Heart left ventricle (tissue), 16 donors: ENCODE measurements around the gene FBXO15. TPM values are rescaled to one million over a fixed set of nuclear protein-coding genes. Genes with fewer than 3 reads are reported as not detected.
A peak's percentile ranks its signal among the peaks of the same experiment; 100 is the strongest.

ENCODE experiments used
- ATAC-seq, 4 donors: fragments of 200-7000 bp; cut with Tn5 transposase; one replicate each; pipeline ENCODE4 v1.9.1; 2020 to 2022; ENCODE audit warnings: moderate library complexity in 4 of 4, mild to moderate bottlenecking in 3 of 4, moderate number of reproducible peaks in 1 of 4
- DNase-seq, 5 donors: peaks; one replicate each; pipeline ENCODE4 v3.0.0-alpha.2; 2020
- H3K27ac ChIP-seq, 12 donors: fragments of 200-600 bp; sonication (generic) in 4 of 12; one replicate each; pipeline versions ENCODE4 v1.5.0 to v1.8.0; 2016 to 2022; ENCODE audit warnings: mild to moderate bottlenecking in 2 of 12
- H3K27me3 ChIP-seq, 9 donors: fragments of 200-600 bp; sonication (generic) in 2 of 9; one replicate each; pipeline versions ENCODE4 v1.5.1 to v1.8.0; 2016 to 2022; ENCODE audit warnings: mild to moderate bottlenecking in 3 of 9
- H3K36me3 ChIP-seq, 9 donors: fragments of 200-600 bp; sonication (generic) in 2 of 9; one replicate each; pipeline versions ENCODE4 v1.5.0 to v1.8.0; 2018 to 2022; ENCODE audit warnings: mild to moderate bottlenecking in 2 of 9
- H3K4me1 ChIP-seq, 12 donors: fragments of 200-600 bp; sonication (generic) in 4 of 12; one replicate each; pipeline versions ENCODE4 v1.5.0 to v1.8.0; 2016 to 2022; ENCODE audit warnings: mild to moderate bottlenecking in 3 of 12
- H3K4me3 ChIP-seq, 12 donors: fragments of 200-600 bp; sonication (generic) in 4 of 12; one replicate each; pipeline versions ENCODE4 v1.5.0 to v1.8.0; 2017 to 2022; ENCODE audit warnings: mild to moderate bottlenecking in 9 of 12, moderate library complexity in 4 of 12
- H3K9me3 ChIP-seq, 12 donors: fragments of 200-600 bp; sonication (generic) in 4 of 12; one replicate each; pipeline versions ENCODE4 v1.5.0 to v1.8.0; 2016 to 2022; ENCODE audit warnings: mild to moderate bottlenecking in 1 of 12
- CTCF ChIP-seq, 12 donors: fragments of 200-600 bp; sonication (generic) in 4 of 12; IDR thresholded peaks; one replicate each; pipeline versions ENCODE4 v1.5.0 to v1.8.0; 2018 to 2022; ENCODE audit warnings: antibody characterized with exemption in 12 of 12, mild to moderate bottlenecking in 5 of 12
- POLR2A ChIP-seq, 2 donors: fragments of 450-650 bp; IDR thresholded peaks; one replicate each; pipeline ENCODE4 v1.6.1; 2017; ENCODE audit warnings: antibody characterized with exemption in 2 of 2, mild to moderate bottlenecking in 2 of 2, moderate library complexity in 2 of 2
- WGBS, 4 donors: extraction: QIAGEN DNeasy Blood & Tissue Kit in 2 of 4; methylation state at CpG; one replicate each; pipeline versions ENCODE4 v1.1.5 to v1.1.7; 2013 to 2018; 5-methylcytosine and 5-hydroxymethylcytosine counted together
- intact Hi-C, 10 donors: fragments of 100-400 bp; cut with DNase I; formaldehyde crosslinking; loops; one replicate each; pipeline versions ENCODE4 v1.11.1 to v1.14.2; 2022
- polyA plus RNA-seq, 2 donors: library from polyadenylated mRNA; stranded (reverse); fragments of 200-250 nt; gene quantifications; one replicate each; pipeline ENCODE4 v1.2.3, GENCODE V29; 2013
- total RNA-seq, 9 donors: library from RNA; depleted of rRNA in 2 of 9; stranded (reverse); fragments of >200 nt in 2 of 9; fragmentation: NEBNext Ultra II Directional in 3 of 9; extraction: Animal tissue kit (Norgen Biotek cat#: 25700) in 3 of 9; gene quantifications; one replicate each; pipeline versions ENCODE4 v1.1.0 to v1.2.4, GENCODE V29; 2016 to 2023
- donor health status: ischemic (EF 13 %, LVEDD 7.1; RV severe dilation, severe dysfunction).
- donor health status: healthy with polysubstance abuse.
- donor health status: DM: no; HTN: yes; CAD: no.
- donor health status: DM: no; HTN: no; CAD: no.
- donor health status: ischemic (EF 25% LVEDD 6.9; RV normal size, moderate dysfunction).
- donor health status: ischemic (EF 25% LVEDD 5.7; RV mildly dilated, moderate dysfunction).
- donor health status: healthy.
- donor health status: DM: yes; HTN: yes; CAD: no.
- donor health status: ischemic (EF 35%, LVEDD 5.7; RV mildly dilated, moderate dysfunction).
- donor health status: nonischemic (EF 11% LVEDD 7.7; RV severe dilation, severe dysfunction).
- donor health status: DM: yes; HTN: yes; CAD: no.
- donor health status: PGD.
- donor health status: ischemic (EF 29% LVEDD 5.4; RV normal size, mild dysfunction).
- donor health status: nonischemic (EF 23%, LVEDD 6.1; RV moderate dilation, normal function).

The FBXO15 gene
- total and polyA plus RNA-seq, 11 donors: 0.10 to 0.84 (median 0.39) TPM; not detected in 3

GRCh38 chr18:74152270-74152669 is 4.6 kb upstream of the FBXO15 start:
- ATAC-seq (no peak), DNase-seq (peak in 1 of 5 donors; percentile 44)
- TF ChIP-seq CTCF (IDR thresholded peaks at IDR 0.05) (no peak), POLR2A (IDR thresholded peaks at IDR 0.05) (no peak)
- Histone ChIP-seq H3K4me3 (peak overlapping the region in 1 of 12 donors; percentile 7), H3K9me3 (no peaks in the 10 kb centered on the region), H3K27me3 (no peaks in the 10 kb centered on the region), H3K4me1 (peaks cover 0 to 57% (median 28%) of the 10 kb centered on the region in 12 donors), H3K36me3 (peaks cover 0 to 50% (median 33%) of the 10 kb centered on the region in 9 donors), H3K27ac (peak overlapping the region in 11 of 12 donors; percentile 8 to 74 (median 47))
- intact Hi-C loops: no loop called here
- 52 to 65% (median 54%) methylated on average over 6 of the region's 6 CpGs for WGBS, 4 donors

DNA sequence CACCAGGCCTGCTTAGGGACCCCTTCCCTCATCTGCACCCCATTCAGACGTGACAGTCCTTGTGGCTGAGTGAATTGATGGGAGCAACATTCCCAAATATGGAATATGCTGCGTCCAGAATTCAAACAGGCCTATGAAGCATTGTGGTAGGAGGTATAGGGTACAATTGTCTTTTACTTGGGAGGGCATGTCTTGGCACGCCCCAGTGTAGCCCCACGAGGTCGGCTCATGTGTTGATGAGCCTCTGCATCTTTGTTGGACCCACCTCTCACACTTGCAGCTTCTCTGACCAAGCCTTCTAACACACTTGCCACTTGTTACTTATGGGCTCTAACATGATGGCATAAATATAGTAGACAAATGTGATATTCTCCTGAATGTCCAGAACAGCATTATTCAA is 2.2 kb upstream of the FBXO15 start:
- Histone ChIP-seq H3K36me3 (peaks cover 0 to 26% (median 11%) of the 10 kb centered on the region in 9 donors), H3K27me3 (no peaks in the 10 kb centered on the region), H3K4me1 (peaks cover 0 to 60% (median 31%) of the 10 kb centered on the region in 12 donors), H3K4me3 (peak overlapping the region in 9 of 12 donors; percentile 70 to 92 (median 83)), H3K9me3 (no peaks in the 10 kb centered on the region), H3K27ac (no peak overlapping the region)
- 45 to 58% (median 57%) methylated on average over 5 of the region's 5 CpGs for WGBS, 4 donors
- no peak for DNase-seq
- no peak for ATAC-seq
- no peak for TF ChIP-seq POLR2A (IDR thresholded peaks at IDR 0.05)
- TF ChIP-seq CTCF (IDR thresholded peaks at IDR 0.05): no peak
- intact Hi-C loops: no loop called here

- 0% methylated on average over 25 of the region's 25 CpGs for WGBS, 4 donors
- peaks cover 0 to 54% (median 31%) of the 10 kb centered on the region in 12 donors for H3K4me1 ChIP-seq
- peak overlapping the region; percentile 69 to 92 (median 82) for H3K4me3 ChIP-seq
- peaks cover 0 to 16% (median 0%) of the 10 kb centered on the region in 9 donors for H3K36me3 ChIP-seq
- peak overlapping the region; percentile 62 to 99 (median 95) for H3K27ac ChIP-seq
- intact Hi-C loops: no loop called here
- ATAC-seq: no peak
- no peak for DNase-seq
- no peaks in the 10 kb centered on the region for H3K27me3 ChIP-seq
- H3K9me3 ChIP-seq: no peaks in the 10 kb centered on the region
- TF ChIP-seq POLR2A (IDR thresholded peaks at IDR 0.05) (no peak), CTCF (IDR thresholded peaks at IDR 0.05) (no peak)
These were observed 973 bp upstream of the FBXO15 start for GRCh38 chr18:74148543-74149070.

GRCh38 chr18:74147491-74147778 is 199 bp downstream of the FBXO15 start:
- WGBS, 4 donors: 1% methylated on average over 26 to 28 of the region's 28 CpGs
- TF ChIP-seq CTCF (IDR thresholded peaks at IDR 0.05): no peak
- TF ChIP-seq POLR2A (IDR thresholded peaks at IDR 0.05): no peak
- peak overlapping the region in 10 of 12 donors; percentile 90 to 99 (median 95) for H3K27ac ChIP-seq
- no peak for ATAC-seq
- no peaks in the 10 kb centered on the region for H3K9me3 ChIP-seq
- H3K4me1 ChIP-seq: peaks cover 0 to 42% (median 28%) of the 10 kb centered on the region in 12 donors
- intact Hi-C loops: no loop called here
- peaks cover 0 to 12% (median 0%) of the 10 kb centered on the region in 9 donors for H3K36me3 ChIP-seq
- no peak for DNase-seq
- no peaks in the 10 kb centered on the region for H3K27me3 ChIP-seq
- peak overlapping the region; percentile 69 to 92 (median 82) for H3K4me3 ChIP-seq
